ENCODE data around the gene IPCEF1. TPM values are rescaled to one million over a fixed set of nuclear protein-coding genes. Genes with fewer than 3 reads are reported as not detected.
"Not testable (repeated sequence)": the region's sequence is repeated elsewhere in the genome, so short reads cannot be mapped to it uniquely, and the experiment has no call there.

Gene IPCEF1
- total RNA-seq, 3 donors from 2014 or later (not counting 1 experiment from before 2014, with no cell fraction given), result 31.4 to 53.2 (median 45.5) TPM

DNA sequence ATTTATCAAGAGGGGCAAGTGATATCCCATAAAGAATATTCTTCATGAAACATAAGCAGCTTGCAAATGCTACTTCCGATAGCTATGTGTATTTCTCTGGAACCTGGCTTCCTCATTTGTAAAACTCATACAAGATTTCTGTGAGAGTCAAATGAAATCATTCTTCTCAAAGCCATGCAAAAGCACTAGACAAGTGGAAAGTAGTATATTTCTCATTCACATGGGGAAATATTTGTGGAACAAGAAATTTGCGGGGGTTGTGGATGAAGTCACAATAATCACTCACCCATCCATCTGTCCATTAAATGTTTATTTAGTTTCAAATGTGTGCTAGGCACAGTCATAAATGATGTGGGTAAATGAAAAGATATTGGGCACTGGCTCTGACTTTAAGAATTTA, 150.5 kb downstream of the IPCEF1 start:
- Histone ChIP-seq H3K27me3 (ENCODE audit: control insufficient read depth, insufficient read depth, low read length) (no peaks in the 10 kb centered on the region), H3K4me3 (ENCODE audit: low read length) (no peak overlapping the region), H3K27ac (ENCODE audit: low read length) (no peak overlapping the region), H3K4me1 (ENCODE audit: control insufficient read depth, insufficient read depth, low read length) (no peaks in the 10 kb centered on the region), H3K36me3 (ENCODE audit: control insufficient read depth, insufficient read depth, low read length) (peaks cover 78% of the 10 kb centered on the region), H3K9me3 (ENCODE audit: control insufficient read depth, insufficient read depth, low read length) (no peaks in the 10 kb centered on the region)
- peaks cover 47% of the 10 kb centered on the region for H3K36me3 Mint-ChIP-seq
- H3K4me1 Mint-ChIP-seq, result peaks cover 22 to 49% of the 10 kb centered on the region in 2 donors
- peak overlapping the region in 1 of 2 donors; percentile 55 for H3K27ac Mint-ChIP-seq
- ATAC-seq, result no peak
- no peak overlapping the region for H3K4me3 Mint-ChIP-seq
- TF ChIP-seq, protein P1, sequence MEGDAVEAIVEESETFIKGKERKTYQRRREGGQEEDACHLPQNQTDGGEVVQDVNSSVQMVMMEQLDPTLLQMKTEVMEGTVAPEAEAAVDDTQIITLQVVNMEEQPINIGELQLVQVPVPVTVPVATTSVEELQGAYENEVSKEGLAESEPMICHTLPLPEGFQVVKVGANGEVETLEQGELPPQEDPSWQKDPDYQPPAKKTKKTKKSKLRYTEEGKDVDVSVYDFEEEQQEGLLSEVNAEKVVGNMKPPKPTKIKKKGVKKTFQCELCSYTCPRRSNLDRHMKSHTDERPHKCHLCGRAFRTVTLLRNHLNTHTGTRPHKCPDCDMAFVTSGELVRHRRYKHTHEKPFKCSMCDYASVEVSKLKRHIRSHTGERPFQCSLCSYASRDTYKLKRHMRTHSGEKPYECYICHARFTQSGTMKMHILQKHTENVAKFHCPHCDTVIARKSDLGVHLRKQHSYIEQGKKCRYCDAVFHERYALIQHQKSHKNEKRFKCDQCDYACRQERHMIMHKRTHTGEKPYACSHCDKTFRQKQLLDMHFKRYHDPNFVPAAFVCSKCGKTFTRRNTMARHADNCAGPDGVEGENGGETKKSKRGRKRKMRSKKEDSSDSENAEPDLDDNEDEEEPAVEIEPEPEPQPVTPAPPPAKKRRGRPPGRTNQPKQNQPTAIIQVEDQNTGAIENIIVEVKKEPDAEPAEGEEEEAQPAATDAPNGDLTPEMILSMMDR (IDR thresholded peaks at IDR 0.05), result no peak
- 100% methylated on average over 1 of the region's 2 CpGs for WGBS (ENCODE audit: insufficient coverage)
- H3K27me3 Mint-ChIP-seq (ENCODE audit: low read depth in 2 of 2), result no peaks in the 10 kb centered on the region
- no peak for DNase-seq
- intact Hi-C loops (cut with micrococcal nuclease), result no loop called here
- H3K9me3 Mint-ChIP-seq, result no peaks in the 10 kb centered on the region

DNA sequence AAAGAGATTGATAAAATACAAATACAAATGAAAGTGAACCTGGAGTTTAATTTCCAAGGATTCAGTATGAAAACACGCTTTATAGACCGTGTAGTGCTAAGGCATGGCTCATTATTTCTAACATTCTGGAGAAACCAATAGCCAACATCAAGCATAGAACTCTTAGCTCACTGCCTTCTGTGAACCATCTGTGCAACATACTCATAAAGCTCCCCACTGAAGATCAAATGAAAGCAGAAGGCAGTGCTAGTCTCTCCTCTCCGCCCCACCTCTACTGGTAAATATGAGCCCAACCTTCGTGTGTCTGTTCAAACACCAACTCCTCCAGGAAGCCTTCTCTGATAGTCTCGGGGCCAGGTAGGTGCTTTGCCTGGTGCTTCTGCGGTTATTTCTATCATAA, 153.6 kb downstream of the IPCEF1 start:
- intact Hi-C loops (cut with micrococcal nuclease), result no loop called here
- DNase-seq, result no peak
- Mint-ChIP-seq H3K27me3 (ENCODE audit: low read depth in 2 of 2) (no peaks in the 10 kb centered on the region), H3K36me3 (peaks cover 52% of the 10 kb centered on the region), H3K4me1 (peaks cover 34 to 48% of the 10 kb centered on the region in 2 donors), H3K27ac (peak overlapping the region; percentile 59 to 64), H3K4me3 (no peak overlapping the region), H3K9me3 (no peaks in the 10 kb centered on the region)
- H3K4me1 ChIP-seq (ENCODE audit: control insufficient read depth, insufficient read depth, low read length), result no peaks in the 10 kb centered on the region
- peaks cover 79% of the 10 kb centered on the region for H3K36me3 ChIP-seq (ENCODE audit: control insufficient read depth, insufficient read depth, low read length)
- H3K27me3 ChIP-seq (ENCODE audit: control insufficient read depth, insufficient read depth, low read length), result no peaks in the 10 kb centered on the region
- TF ChIP-seq, protein P1 (IDR thresholded peaks at IDR 0.05), result no peak
- no peak overlapping the region for H3K27ac ChIP-seq (ENCODE audit: low read length)
- no peak for ATAC-seq
- H3K9me3 ChIP-seq (ENCODE audit: control insufficient read depth, insufficient read depth, low read length), result no peaks in the 10 kb centered on the region
- WGBS (ENCODE audit: insufficient coverage), result 93% methylated on average over 6 of the region's 6 CpGs
- H3K4me3 ChIP-seq (ENCODE audit: low read length), result no peak overlapping the region

DNA sequence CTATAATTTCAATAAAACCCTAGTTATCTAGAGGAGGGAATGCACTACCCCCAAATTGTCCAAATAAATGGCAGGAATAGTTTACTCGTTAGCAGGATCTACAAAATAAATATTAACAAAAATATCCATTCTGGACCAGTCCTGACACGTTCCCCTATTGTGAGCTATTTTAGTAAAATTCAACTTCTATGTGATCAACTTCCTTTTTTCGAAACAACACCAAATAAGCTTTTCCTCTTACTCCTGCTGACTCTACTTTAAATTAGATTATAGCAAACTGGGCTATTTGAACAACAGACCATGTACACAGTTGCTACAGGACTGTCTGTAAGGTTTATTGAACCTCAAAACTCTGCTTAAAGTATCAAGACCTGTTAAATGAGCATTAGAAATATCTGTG, 154.3 kb downstream of the IPCEF1 start:
- H3K4me3 ChIP-seq (ENCODE audit: low read length), result no peak overlapping the region
- Mint-ChIP-seq H3K27ac (peak overlapping the region; percentile 59 to 64), H3K27me3 (ENCODE audit: low read depth in 2 of 2) (no peaks in the 10 kb centered on the region), H3K4me3 (no peak overlapping the region), H3K36me3 (peaks cover 50% of the 10 kb centered on the region), H3K4me1 (peaks cover 40 to 49% of the 10 kb centered on the region in 2 donors), H3K9me3 (no peaks in the 10 kb centered on the region)
- DNase-seq (no peak), ATAC-seq (no peak)
- no peak overlapping the region for H3K27ac ChIP-seq (ENCODE audit: low read length)
- no peaks in the 10 kb centered on the region for H3K4me1 ChIP-seq (ENCODE audit: control insufficient read depth, insufficient read depth, low read length)
- no peaks in the 10 kb centered on the region for H3K9me3 ChIP-seq (ENCODE audit: control insufficient read depth, insufficient read depth, low read length)
- no peaks in the 10 kb centered on the region for H3K27me3 ChIP-seq (ENCODE audit: control insufficient read depth, insufficient read depth, low read length)
- intact Hi-C loops (cut with micrococcal nuclease), result no loop called here
- TF ChIP-seq, protein P1 (IDR thresholded peaks at IDR 0.05), result no peak
- WGBS (ENCODE audit: insufficient coverage), result 78% methylated on average over 2 of the region's 3 CpGs
- peaks cover 82% of the 10 kb centered on the region for H3K36me3 ChIP-seq (ENCODE audit: control insufficient read depth, insufficient read depth, low read length)

DNA sequence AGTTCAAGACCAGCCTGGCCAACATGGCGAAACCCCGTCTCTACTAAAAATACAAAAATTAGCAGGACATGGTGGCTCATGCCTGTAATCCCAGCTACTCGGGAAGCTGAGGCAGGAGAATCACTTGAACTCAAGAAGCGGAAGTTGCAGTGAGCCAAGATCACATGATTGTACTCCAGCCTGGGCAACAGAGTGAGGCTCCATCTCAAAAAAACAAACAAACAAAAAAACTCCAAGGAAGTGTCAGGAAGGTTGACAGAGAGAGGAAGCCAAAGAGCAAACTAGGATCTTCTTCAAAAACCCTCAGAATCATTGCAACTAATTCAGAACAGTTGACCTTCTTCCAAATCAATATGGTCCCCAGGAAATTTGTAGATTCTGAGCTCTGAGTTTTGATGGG, 154.9 kb downstream of the IPCEF1 start:
- H3K27me3 Mint-ChIP-seq (ENCODE audit: low read depth in 2 of 2); H3K27me3 ChIP-seq (ENCODE audit: control insufficient read depth, insufficient read depth, low read length); H3K27ac ChIP-seq (ENCODE audit: low read length); ATAC-seq; H3K9me3 Mint-ChIP-seq; H3K4me1 ChIP-seq (ENCODE audit: control insufficient read depth, insufficient read depth, low read length); intact Hi-C loops (cut with micrococcal nuclease); DNase-seq; H3K4me3 Mint-ChIP-seq; H3K9me3 ChIP-seq (ENCODE audit: control insufficient read depth, insufficient read depth, low read length); H3K4me3 ChIP-seq (ENCODE audit: low read length): not testable (repeated sequence)
- H3K27ac Mint-ChIP-seq, result peak overlapping the region; percentile 59 to 64
- peaks cover 81% of the 10 kb centered on the region for H3K36me3 ChIP-seq (ENCODE audit: control insufficient read depth, insufficient read depth, low read length)
- peaks cover 43 to 48% of the 10 kb centered on the region in 2 donors for H3K4me1 Mint-ChIP-seq
- WGBS (ENCODE audit: insufficient coverage), result 98% methylated on average over 4 of the region's 4 CpGs
- peaks cover 45% of the 10 kb centered on the region for H3K36me3 Mint-ChIP-seq
